ENCODE measurements around the gene UXS1.

The UXS1 gene

DNA sequence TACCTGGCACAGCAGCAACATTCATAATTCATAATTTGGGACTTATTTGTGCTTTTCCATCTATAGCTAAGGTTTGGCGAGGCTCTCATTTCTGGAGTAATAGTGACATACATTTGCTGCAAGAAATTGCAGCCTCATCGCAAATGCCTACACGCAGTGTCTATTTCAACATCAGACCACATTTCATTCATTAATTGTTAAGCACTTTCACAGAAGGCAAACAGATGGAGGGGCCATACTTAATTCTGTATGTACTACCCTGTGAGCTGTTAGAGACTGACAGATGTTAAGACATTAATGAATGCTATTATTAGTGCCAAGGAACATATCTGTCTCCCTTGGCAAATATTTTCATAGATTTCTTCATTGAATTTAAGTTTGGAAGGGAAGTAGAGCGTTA is 125.7 kb downstream of the UXS1 start:
- Mint-ChIP-seq H3K36me3 (peaks cover 0 to 4% of the 10 kb centered on the region in 2 donors), H3K4me1 (peaks cover 17 to 21% of the 10 kb centered on the region in 2 donors), H3K4me3 (no peak overlapping the region), H3K27ac (no peak overlapping the region), H3K9me3 (no peaks in the 10 kb centered on the region), H3K27me3 (peaks cover 49 to 57% of the 10 kb centered on the region in 2 donors)
- ATAC-seq (replicated peaks) (no peak), DNase-seq (no peak)

DNA sequence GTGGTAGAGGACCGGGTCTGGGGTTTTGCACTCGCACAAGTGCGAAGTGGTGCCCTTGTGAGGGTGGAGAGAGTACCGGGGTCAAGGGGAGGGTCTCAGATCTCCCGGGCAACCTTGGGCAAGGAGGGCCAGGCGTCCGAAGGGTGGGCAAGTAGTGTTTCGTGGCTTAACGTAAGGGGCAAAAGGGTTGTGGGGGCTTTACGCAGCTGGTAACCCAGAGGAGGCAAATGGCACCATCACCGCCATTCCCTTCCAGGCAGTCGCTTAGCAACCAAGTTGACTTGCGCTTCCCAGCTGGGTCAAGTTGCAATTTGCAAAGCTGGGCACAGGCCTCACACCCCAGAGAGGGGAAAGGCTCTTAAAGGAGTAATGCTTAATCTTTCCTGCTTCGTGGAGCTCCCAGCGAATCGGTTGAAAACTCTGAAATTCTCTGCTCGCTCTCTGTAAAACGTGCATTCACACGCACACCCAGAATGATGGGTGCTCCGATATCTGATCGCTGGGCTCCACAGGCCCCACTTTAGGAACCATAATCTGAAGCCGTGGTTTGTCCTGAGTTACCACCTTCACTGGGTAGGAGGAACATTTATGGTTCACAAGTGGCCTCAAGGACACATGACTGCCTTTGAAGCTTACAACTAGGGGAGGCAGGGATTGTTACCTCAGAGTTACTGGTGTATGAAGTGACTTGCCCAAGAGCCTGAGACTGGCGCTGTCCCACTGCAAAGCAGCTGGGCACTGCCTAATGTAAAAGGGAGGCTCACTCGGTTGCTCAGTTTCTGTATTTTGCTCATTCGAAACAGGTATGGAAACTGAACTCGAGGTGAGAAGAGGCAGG is 127.9 kb downstream of the UXS1 start:
- H3K4me3 Mint-ChIP-seq = peak overlapping the region; percentile 77
- peaks cover 17 to 19% of the 10 kb centered on the region in 2 donors for H3K4me1 Mint-ChIP-seq
- ATAC-seq (replicated peaks) = peak in 1 of 2 donors; percentile 23
- no peak for DNase-seq
- H3K9me3 Mint-ChIP-seq = no peaks in the 10 kb centered on the region
- H3K27me3 Mint-ChIP-seq = peaks cover 48 to 55% of the 10 kb centered on the region in 2 donors
- H3K36me3 Mint-ChIP-seq = peaks cover 0 to 4% of the 10 kb centered on the region in 2 donors
- H3K27ac Mint-ChIP-seq = no peak overlapping the region

DNA sequence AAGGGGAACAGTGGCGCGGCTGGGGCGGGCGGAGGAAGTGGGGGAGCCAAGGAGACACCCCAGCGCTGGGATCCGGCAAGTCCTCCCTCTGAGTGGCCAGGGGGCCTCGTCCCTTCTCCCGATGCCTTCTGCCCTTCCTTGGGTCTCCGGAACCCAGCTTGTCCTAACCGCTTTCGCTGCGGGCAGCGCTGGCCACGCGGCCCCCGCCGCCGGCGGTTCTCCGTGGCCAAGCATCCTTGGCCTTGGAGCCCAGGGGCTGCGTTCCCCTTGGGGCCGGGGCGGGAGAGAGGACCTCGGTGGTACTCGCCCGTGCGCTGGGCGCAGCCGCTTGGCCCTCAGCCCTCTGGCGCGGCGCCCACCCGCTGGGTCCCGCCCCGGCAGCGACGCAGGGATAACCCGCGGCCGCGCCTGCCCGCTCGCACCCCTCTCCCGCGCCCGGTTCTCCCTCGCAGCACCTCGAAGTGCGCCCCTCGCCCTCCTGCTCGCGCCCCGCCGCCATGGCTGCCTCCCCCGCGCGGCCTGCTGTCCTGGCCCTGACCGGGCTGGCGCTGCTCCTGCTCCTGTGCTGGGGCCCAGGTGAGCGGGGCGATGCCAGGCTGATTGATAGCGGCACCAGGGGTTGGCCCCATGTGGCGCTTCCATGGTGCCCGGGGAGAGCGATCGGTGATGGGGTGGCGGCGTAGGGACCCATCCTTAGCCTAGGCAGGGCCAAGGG is 128.7 kb downstream of the UXS1 start:
- H3K4me3 Mint-ChIP-seq = peak overlapping the region; percentile 77
- H3K27ac Mint-ChIP-seq = peak overlapping the region; percentile 48
- DNase-seq = no peak

DNA sequence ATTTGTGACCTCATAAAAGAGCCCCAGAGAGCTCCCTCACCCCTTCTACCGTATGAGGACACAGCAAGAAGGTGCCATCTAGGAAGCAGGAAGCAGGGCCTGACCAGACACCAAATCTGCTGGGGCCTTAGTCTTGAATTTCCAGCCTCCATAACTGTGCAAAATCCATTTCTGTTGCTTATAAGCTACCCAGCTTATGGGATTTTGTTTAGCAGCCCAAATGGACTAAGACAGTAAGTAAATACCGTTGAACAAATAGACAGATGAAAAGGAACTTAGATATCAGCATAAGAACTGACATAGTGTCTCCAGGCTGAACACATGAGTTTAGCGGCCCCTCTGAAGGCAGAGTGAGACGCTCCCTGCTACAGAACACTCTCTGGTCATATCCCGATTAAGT is 130.9 kb downstream of the UXS1 start:
- ATAC-seq (replicated peaks) (no peak), DNase-seq (no peak)
- H3K36me3 Mint-ChIP-seq = peaks cover 0 to 4% of the 10 kb centered on the region in 2 donors
- H3K27me3 Mint-ChIP-seq = peaks cover 32 to 34% of the 10 kb centered on the region in 2 donors
- H3K9me3 Mint-ChIP-seq = no peaks in the 10 kb centered on the region
- no peak overlapping the region for H3K27ac Mint-ChIP-seq
- no peak overlapping the region for H3K4me3 Mint-ChIP-seq
- peaks cover 17 to 19% of the 10 kb centered on the region in 2 donors for H3K4me1 Mint-ChIP-seq

More for the DNA sequence above, 128.7 kb downstream of the UXS1 start:
- Mint-ChIP-seq H3K4me1 (peaks cover 17 to 19% of the 10 kb centered on the region in 2 donors), H3K9me3 (no peaks in the 10 kb centered on the region), H3K36me3 (peaks cover 0 to 4% of the 10 kb centered on the region in 2 donors), H3K27me3 (peaks cover 48 to 55% of the 10 kb centered on the region in 2 donors)
- ATAC-seq (replicated peaks) = peak; percentile 67 to 73

DNA sequence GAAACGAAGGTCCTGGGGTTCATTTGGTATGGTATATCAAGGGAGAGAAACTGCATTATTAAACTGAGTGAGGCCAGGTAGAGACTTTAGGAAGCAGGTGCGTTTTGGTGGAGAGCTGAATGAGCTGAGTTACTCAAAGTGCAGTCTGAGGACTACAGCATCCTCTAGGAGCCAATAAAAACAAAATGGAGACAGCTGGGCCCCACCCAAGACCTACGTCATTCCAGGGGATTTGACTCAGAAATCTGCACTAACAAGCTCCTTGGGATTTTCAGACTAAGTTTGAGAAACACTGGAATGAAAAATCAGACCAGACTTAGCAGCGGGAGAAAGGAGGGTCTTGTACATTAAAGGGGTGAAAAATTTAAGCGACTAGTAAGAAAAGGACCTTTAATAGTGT is 131.5 kb downstream of the UXS1 start:
- ATAC-seq (replicated peaks) (no peak), DNase-seq (no peak)
- Mint-ChIP-seq H3K4me1 (peaks cover 17 to 19% of the 10 kb centered on the region in 2 donors), H3K27ac (no peak overlapping the region), H3K9me3 (no peaks in the 10 kb centered on the region), H3K4me3 (no peak overlapping the region), H3K27me3 (peaks cover 29 to 31% of the 10 kb centered on the region in 2 donors), H3K36me3 (peaks cover 0 to 4% of the 10 kb centered on the region in 2 donors)

DNA sequence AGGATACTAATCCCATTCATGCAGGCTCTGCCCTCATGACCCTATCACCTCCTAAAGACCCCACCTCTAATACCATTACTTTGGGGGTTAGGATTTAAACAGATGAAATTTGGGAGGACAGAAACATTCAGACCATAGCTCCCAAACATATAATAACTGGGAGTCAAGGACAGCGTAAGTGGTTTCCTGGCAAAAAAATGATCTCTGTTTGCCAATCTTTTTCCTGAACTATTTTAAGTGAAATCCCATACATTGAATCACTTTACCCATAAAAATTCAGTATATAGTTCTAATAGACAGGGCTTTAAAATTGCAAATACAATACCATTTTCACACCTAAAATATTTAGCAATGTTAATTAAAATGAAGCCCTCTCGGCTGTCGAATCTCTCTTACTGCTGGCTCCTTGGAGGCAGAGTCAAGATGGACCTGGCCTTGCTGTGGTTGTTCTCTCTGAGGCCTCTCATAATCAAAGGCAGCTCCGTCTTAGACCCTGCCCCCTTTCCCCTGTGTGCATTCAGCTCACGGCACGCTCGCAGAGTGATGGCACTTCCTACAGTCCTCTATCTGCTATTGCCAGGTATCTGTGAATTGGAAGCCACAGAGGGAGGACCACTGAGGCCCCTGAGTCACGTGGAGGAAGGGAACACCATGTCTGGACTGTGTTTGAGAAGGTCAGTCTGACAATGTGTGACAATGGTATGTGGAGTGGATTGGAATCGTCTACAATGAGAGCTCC is 132.3 kb downstream of the UXS1 start:
- Mint-ChIP-seq H3K9me3 (no peaks in the 10 kb centered on the region), H3K4me3 (no peak overlapping the region), H3K36me3 (peaks cover 0 to 4% of the 10 kb centered on the region in 2 donors), H3K4me1 (peaks cover 20 to 27% of the 10 kb centered on the region in 2 donors), H3K27ac (no peak overlapping the region), H3K27me3 (peaks cover 29 to 38% of the 10 kb centered on the region in 2 donors)
- DNase-seq (no peak), ATAC-seq (replicated peaks) (no peak)

DNA sequence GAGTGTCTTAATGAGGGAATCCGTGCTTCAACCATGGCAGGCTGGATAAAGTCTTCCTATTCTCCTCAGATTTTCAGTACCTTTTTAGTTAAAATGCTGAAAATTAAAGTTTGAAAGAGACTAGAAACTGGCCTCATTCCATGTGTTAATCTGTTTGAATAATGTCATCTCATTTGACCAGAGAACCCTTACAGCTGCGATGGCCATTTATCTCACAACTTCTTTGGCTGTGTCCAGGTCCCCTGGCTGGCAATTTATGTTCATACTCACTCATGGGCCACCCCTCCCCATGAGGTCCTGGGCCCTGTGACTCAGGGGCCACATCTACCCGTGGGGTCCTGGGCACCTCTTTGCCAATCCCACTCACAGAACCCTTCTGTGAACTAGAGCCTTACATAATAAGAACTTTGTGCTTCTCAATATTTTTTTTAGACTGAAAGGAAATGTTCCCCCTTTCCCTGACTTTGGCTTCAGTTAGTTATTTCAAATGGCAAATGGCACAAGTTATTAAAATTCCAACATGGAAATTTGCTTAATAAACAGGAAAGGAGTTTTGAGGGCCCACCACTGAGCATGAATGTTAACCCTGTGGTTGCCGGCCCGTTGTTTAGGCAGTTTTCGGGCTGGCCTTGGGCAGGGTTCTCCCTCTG is 134.6 kb downstream of the UXS1 start:
- no peak overlapping the region for H3K27ac Mint-ChIP-seq
- H3K4me1 Mint-ChIP-seq = peaks cover 8 to 17% of the 10 kb centered on the region in 2 donors

DNA sequence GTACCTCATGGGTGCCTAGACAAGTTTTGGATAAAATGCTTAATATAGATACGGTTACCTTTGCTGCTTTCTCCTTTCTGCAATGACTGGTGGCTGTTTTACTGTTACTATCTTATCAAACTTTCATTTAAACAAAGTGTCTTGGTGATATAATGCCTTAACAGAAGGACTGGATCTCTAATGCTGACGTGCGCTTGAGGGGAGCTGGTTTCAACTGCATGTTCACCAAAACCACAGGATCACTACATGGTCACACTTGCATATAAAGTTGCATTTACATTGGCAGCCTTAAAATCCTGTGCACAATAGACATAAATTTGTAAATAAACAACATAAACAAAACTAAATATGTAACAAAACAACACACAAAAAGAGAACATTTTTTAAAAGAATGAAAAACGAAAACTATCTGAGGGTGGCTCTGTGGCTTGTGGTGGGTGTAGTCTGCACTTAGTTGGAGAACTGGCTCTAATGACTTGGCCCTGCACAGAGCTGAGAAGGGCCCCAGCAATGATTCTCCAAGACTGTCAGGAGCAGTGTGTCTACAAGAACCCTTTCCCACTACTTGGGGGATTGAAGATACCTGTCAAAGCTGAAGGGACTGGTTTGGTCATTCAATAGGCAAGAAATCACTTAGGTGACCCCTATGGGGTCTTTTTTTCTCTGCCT is 135.5 kb downstream of the UXS1 start:
- Mint-ChIP-seq H3K4me1 (peaks cover 7 to 25% of the 10 kb centered on the region in 2 donors), H3K4me3 (no peak overlapping the region)
- no peak for ATAC-seq (replicated peaks)

More for the DNA sequence above, 134.6 kb downstream of the UXS1 start:
- no peak for ATAC-seq (replicated peaks)
- Mint-ChIP-seq H3K9me3 (no peaks in the 10 kb centered on the region), H3K4me3 (no peak overlapping the region), H3K27me3 (peaks cover 13 to 19% of the 10 kb centered on the region in 2 donors), H3K36me3 (no peaks in the 10 kb centered on the region)
- no peak for DNase-seq

DNA sequence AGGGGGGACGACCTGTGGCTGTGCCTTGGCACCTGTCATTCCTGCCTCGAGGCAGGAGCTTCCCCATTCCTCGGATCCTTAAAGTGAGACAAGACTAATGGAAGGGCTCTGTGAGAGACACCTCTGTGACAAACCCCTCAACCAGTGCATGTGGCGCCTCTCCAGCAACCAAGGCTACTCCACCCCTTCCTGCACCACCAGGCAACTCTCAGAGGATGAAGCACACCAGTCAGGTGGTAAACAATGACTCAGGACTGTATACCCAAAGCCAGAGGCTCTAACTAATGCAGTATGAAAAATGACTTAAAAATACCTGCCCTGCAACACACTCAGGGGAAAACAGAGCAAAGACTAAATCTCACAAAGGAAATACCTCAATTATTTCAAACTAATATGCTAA is 136.9 kb downstream of the UXS1 start:
- no peak overlapping the region for H3K27ac Mint-ChIP-seq
- no peak for DNase-seq
- ATAC-seq (replicated peaks) = peak; percentile 34 to 59

More for the DNA sequence above, 135.5 kb downstream of the UXS1 start:
- H3K27me3 Mint-ChIP-seq = peaks cover 3 to 10% of the 10 kb centered on the region in 2 donors
- DNase-seq = no peak
- no peaks in the 10 kb centered on the region for H3K36me3 Mint-ChIP-seq
- no peak overlapping the region for H3K27ac Mint-ChIP-seq
- peaks cover 0 to under 1% of the 10 kb centered on the region in 2 donors for H3K9me3 Mint-ChIP-seq

DNA sequence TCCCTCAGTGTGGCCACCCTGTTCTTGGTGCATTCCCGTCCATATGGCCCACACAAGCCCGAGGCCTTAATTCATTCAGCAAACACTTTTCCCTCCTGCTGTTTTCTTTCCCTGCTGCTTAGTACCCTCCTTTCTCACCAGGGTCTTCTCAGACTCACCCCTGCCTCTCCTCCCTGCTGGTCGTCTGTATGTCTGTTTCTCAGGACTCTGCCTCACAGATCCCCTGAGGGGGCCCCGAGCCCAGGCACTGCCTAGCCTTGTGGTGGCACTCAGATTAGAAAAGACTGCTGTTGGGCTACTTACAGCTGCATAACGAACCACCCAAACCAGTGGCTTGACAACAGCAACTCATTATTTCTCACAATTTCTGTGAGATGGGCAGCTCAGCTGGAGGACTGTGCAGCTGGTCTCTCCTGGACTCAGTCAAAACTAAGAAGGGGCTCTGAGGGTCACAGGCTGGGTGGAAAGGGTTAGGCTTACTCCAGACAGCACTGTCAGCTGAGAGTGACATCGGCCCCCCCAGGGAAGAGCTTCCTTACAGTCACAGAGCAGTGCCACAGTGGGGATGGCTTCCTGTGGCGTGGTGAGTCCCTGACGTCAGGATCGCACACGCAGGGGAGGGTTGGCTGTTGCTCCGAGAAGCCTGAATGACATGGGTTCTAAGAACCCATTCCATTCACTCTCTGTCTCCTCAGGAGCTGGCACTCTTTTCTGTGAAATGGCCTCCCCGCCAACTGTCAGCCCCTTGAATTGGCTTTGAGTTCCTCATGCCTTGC is 139.0 kb downstream of the UXS1 start:
- ATAC-seq (replicated peaks) = no peak
- H3K36me3 Mint-ChIP-seq = peaks cover 0 to 3% of the 10 kb centered on the region in 2 donors
- no peak overlapping the region for H3K4me3 Mint-ChIP-seq
- H3K4me1 Mint-ChIP-seq = peaks cover 17 to 34% of the 10 kb centered on the region in 2 donors
- peaks cover 0 to 4% of the 10 kb centered on the region in 2 donors for H3K9me3 Mint-ChIP-seq
- no peak overlapping the region for H3K27ac Mint-ChIP-seq
- DNase-seq = no peak
- peaks cover 7 to 15% of the 10 kb centered on the region in 2 donors for H3K27me3 Mint-ChIP-seq

More for the DNA sequence above, 136.9 kb downstream of the UXS1 start:
- Mint-ChIP-seq H3K9me3 (peaks cover 0 to 2% of the 10 kb centered on the region in 2 donors), H3K36me3 (no peaks in the 10 kb centered on the region), H3K4me1 (peaks cover 16 to 34% of the 10 kb centered on the region in 2 donors), H3K4me3 (no peak overlapping the region), H3K27me3 (peaks cover 3 to 9% of the 10 kb centered on the region in 2 donors)

DNA sequence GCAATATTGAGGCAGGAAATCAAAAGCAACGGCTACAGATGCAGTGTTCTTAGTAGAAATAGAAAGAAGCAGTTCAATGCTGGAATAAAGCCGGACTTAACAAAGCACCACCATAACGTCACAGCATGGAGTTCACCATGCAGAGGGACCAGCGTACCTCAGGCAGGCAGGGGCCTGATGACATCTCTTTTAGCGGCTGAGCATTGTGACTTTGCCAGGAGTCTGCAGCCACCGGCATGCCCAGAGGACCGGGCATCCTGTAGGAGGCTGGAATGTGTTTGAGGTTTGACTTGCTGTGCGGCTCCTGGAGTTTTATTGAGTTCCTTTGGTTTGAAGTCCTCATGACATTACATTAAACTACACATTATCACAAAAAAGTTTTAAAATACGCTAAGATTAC is 139.8 kb downstream of the UXS1 start:
- peaks cover 17 to 34% of the 10 kb centered on the region in 2 donors for H3K4me1 Mint-ChIP-seq
- H3K4me3 Mint-ChIP-seq = no peak overlapping the region

DNA sequence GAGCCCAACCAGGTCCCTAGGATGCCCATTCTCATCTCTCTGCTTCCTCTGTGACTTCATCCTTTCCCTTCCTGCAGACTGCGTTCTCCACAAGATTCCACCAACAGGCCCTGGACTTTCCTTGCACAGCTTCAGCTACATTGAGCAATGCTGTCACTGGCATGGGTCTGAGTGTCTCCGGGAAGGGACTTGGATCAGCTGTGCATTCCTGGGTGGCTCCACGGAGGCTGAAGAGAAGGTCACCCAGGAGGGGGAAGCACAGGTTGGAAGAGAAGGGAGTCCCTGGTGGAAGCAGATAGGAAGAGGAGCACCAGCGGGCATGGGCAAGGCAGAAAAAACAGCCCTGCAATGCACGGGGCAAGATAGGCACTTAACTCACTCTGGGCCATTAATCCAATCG is 140.5 kb downstream of the UXS1 start:
- H3K9me3 Mint-ChIP-seq = peaks cover 0 to 4% of the 10 kb centered on the region in 2 donors
- peak overlapping the region in 1 of 2 donors; percentile 17 for H3K4me3 Mint-ChIP-seq
- no peak for ATAC-seq (replicated peaks)
- H3K27ac Mint-ChIP-seq = peak overlapping the region; percentile 78
- H3K4me1 Mint-ChIP-seq = peaks cover 17 to 40% of the 10 kb centered on the region in 2 donors
- peaks cover 7 to 15% of the 10 kb centered on the region in 2 donors for H3K27me3 Mint-ChIP-seq
- H3K36me3 Mint-ChIP-seq = peaks cover 0 to 3% of the 10 kb centered on the region in 2 donors
- DNase-seq = no peak

More for the DNA sequence above, 139.8 kb downstream of the UXS1 start:
- no peak overlapping the region for H3K27ac Mint-ChIP-seq
- peaks cover 7 to 15% of the 10 kb centered on the region in 2 donors for H3K27me3 Mint-ChIP-seq
- no peak for ATAC-seq (replicated peaks)
- no peak for DNase-seq
- peaks cover 0 to 4% of the 10 kb centered on the region in 2 donors for H3K9me3 Mint-ChIP-seq
- peaks cover 0 to 3% of the 10 kb centered on the region in 2 donors for H3K36me3 Mint-ChIP-seq

Measured in stimulated activated naive B cell treated with anti-CD40 and anti-IgM and Interleukin-4, amounts not matched to agents 10 μg/mL and 1 μg/mL and 100 μg/mL, for 72 hours (primary cell).